T-helper 1 cell treated with Interleukin-12 subunit alpha and Interleukin-12 subunit beta and Interleukin-4 antibody, amounts not matched to agents 30 μg/mL and 1 μg/mL, for 36 hours (primary cell): ENCODE measurements around the gene ITM2A.

Experiments
- H3K27ac Mint-ChIP-seq: one replicate; pipeline ENCODE4 v1.8.0; 2021; ENCODE audit warnings: mild to moderate bottlenecking, mixed read lengths
- H3K27me3 Mint-ChIP-seq: one replicate; pipeline ENCODE4 v1.8.0; 2021; ENCODE audit warnings: low read depth, mixed read lengths
- H3K36me3 Mint-ChIP-seq: one replicate; pipeline ENCODE4 v1.8.0; 2021; ENCODE audit warnings: low read depth, mixed read lengths
- H3K4me1 Mint-ChIP-seq: one replicate; pipeline ENCODE4 v1.8.0; 2021; ENCODE audit warnings: low read depth, mixed read lengths
- H3K4me3 Mint-ChIP-seq: one replicate; pipeline ENCODE4 v1.8.0; 2021; ENCODE audit warnings: mild to moderate bottlenecking, moderate library complexity, mixed read lengths
- H3K9me3 Mint-ChIP-seq: one replicate; pipeline ENCODE4 v1.8.0; 2021; ENCODE audit warnings: mixed read lengths

The ITM2A gene

DNA sequence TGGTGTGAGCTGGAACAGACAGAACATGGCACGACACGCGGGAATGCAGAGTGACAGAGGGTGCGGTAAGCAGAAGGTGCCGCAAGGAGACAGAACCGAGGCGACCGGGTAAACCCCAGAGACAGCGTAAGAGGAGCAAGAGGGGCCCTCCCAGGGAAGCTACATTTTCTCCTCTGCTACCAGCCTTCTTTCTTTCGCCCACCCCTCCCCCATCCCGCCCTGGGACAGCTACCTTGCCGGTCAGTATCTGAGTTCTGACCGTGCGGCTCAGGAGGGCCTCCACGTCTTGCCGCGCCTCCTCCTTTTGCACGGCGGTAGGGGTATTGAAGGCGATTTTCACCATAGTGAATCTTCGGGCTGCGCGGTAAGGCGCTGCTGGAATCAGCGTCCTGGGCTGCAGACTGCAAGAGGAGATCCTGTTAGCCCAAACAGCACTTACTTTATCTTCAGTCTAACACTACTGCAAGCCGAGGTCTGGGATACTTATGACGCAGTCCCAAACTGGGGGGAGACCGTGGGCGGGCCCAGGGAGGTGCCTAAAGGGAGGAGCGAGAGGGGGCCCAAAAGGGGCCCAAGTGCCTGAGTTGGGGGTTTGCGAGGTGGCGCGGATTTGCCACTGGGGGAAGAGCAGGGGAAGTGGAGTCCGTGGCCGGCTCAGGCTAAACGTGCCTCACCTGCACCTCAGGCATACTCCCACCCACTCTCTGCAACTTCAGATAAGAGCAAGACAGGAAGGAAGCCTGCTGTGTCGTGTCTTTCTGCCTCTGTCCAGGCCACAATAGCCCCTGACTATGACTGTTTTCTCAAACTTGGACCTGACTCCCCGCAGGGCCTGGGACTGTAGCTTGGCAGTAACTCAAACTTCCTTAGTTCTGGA lies at the start of gene ITM2A:
Gene ITM2A (minus strand): TSS at position 462 of the 877 bp plus-strand sequence. CDS start 119 bp downstream, at position 343.
- no peaks in the 10 kb centered on the region for H3K27me3 Mint-ChIP-seq
- peak within 1 kb of the TSS; percentile 98 for H3K27ac Mint-ChIP-seq
- no peaks in the 10 kb centered on the region for H3K9me3 Mint-ChIP-seq
- H3K36me3 Mint-ChIP-seq = peaks cover 23% of the 10 kb centered on the region
- peak within 1 kb of the TSS; percentile 98 for H3K4me3 Mint-ChIP-seq
- peaks cover 29% of the 10 kb centered on the region for H3K4me1 Mint-ChIP-seq

DNA sequence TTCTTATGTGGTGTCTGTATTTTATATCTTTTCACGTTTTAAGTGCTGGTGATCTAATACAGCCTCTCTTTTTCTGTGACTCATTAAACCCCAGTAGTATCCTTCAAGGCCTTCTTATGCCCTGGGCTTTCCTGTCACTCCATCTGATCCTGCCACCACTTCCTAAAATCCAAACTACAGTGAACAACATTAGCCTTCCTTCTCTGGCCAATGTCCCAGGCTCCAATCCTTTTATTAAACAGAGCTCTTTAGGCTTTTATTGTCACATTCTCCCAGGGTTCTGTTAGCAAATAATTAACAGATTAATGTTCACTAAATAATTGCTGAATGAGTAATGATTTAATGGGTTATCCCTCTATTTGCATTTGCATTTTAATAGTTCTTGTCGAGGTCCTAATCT lies 47.9 kb upstream of the ITM2A start:
- Mint-ChIP-seq H3K4me1 (peaks cover 5% of the 10 kb centered on the region), H3K27me3 (no peaks in the 10 kb centered on the region), H3K36me3 (peaks cover 1% of the 10 kb centered on the region), H3K4me3 (no peak overlapping the region), H3K9me3 (peaks cover 3% of the 10 kb centered on the region), H3K27ac (no peak overlapping the region)

DNA sequence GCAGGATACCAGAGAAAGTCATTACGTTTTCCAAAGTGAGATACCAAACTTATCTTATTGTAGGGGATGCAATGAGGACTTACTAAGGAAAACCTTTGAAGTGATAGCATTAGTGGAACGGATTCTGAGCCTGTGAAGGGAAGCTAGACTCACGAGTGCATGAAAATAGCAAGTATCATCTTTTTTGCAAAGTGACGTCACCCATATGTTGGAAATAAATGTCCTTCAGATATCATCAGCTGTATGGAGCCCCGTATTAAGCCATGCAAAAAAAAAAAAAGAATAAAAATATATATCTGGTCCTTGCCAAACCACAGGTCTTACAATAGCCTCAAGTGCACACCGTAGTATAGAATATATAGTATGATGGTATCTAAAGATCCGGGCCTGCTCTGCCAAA lies 46.8 kb upstream of the ITM2A start:
- H3K27ac Mint-ChIP-seq = no peak overlapping the region
- H3K4me1 Mint-ChIP-seq = peaks cover 8% of the 10 kb centered on the region
- peaks cover 3% of the 10 kb centered on the region for H3K9me3 Mint-ChIP-seq
- no peak overlapping the region for H3K4me3 Mint-ChIP-seq
- no peaks in the 10 kb centered on the region for H3K27me3 Mint-ChIP-seq
- H3K36me3 Mint-ChIP-seq = peaks cover 1% of the 10 kb centered on the region

DNA sequence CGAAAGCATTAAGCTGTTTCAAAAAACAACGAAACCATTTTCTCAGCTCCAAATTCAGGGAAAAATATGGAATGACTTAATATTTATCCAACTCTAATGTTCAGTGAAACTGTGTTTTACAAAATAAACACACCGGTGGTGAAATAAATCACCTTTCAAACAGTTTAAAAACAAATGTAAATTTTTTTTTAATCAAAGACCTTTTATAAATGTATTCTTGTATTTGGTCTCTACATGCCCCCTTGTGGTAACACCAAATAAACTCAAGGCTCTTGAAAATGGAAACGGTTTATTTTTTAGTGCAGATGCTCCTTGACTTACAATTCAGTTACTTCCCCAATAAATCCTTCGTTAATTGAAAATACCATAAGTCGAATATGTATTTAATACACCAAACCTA lies 45.8 kb upstream of the ITM2A start:
- Mint-ChIP-seq H3K27me3 (no peaks in the 10 kb centered on the region), H3K4me3 (peak overlapping the region; percentile 69), H3K36me3 (no peaks in the 10 kb centered on the region), H3K9me3 (peaks cover under 1% of the 10 kb centered on the region), H3K4me1 (peaks cover 15% of the 10 kb centered on the region), H3K27ac (no peak overlapping the region)

DNA sequence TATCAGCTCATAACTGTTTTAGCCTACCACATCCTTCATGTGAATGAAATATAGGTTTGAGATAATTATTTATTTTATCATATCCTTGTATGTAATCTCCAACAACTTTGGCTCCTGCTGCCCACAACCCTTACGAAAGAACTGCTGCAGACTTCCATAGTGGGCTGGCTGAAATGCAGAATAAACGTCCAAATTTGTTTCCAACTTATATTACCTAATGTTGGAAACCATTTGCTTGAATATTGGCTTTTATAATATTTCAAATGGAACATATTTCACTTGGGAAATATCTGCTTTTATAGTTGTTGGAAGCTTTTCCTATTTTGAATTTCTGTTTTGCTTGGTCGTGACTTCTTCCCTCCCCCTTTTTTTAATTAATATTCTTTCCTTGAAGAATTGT lies 45.0 kb upstream of the ITM2A start:
- H3K9me3 Mint-ChIP-seq = no peaks in the 10 kb centered on the region
- no peaks in the 10 kb centered on the region for H3K27me3 Mint-ChIP-seq
- peak overlapping the region; percentile 67 for H3K4me3 Mint-ChIP-seq
- no peak overlapping the region for H3K27ac Mint-ChIP-seq
- H3K4me1 Mint-ChIP-seq = peaks cover 20% of the 10 kb centered on the region
- no peaks in the 10 kb centered on the region for H3K36me3 Mint-ChIP-seq

DNA sequence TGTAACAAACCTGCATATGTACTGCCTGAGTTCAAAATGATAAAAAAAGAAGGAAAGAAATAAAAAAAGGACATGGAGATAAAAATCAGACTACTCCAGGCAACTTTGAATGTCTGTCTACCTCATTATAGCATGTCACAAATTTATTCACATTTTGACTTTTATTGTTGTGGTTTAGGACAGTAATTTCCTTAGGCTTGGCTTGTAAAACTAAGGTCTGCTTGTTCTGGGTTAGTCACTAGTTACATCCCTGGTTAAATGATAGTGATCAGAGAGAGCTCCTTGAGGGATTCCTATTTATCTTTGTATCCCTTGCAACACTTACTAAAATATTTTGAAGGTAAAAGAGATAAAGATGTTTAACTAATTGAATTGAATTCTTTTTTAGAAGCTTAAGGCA lies 42.5 kb upstream of the ITM2A start:
- peaks cover 20% of the 10 kb centered on the region for H3K4me1 Mint-ChIP-seq
- no peaks in the 10 kb centered on the region for H3K27me3 Mint-ChIP-seq
- no peak overlapping the region for H3K4me3 Mint-ChIP-seq
- H3K9me3 Mint-ChIP-seq = no peaks in the 10 kb centered on the region
- no peak overlapping the region for H3K27ac Mint-ChIP-seq
- H3K36me3 Mint-ChIP-seq = no peaks in the 10 kb centered on the region

DNA sequence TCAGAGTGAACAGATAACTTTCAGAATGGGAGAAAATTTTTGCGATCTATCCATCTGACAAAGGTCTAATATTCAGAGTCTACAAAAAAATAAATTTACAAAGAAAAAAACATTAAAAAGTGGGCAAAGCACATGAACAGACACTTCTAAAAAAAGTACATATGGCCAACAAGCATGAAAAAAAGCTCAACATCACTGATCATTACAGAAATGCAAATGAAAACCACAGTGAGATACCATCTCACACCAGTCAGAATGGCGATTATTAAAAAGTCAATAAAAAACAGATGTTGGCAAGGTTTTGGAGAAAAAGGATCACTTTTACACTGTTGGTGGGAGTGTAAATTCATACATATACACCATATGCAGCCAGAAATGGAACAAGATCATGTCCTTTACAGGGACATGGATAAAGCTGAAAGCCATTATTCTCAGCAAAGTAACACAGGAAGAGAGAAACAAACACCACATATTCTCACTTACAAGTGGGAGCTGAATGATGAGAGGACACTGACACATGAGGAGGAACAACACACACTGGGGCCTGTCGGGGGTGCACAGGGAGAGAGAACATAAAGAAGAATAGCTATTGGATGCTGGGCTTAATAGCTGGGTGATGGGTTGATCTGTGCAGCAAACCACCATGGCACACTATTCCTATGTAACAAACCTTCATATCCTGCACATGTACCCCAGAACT lies 41.6 kb upstream of the ITM2A start:
- Mint-ChIP-seq H3K4me3 (no peak overlapping the region), H3K27ac (no peak overlapping the region), H3K36me3 (no peaks in the 10 kb centered on the region), H3K27me3 (no peaks in the 10 kb centered on the region), H3K9me3 (no peaks in the 10 kb centered on the region), H3K4me1 (peaks cover 20% of the 10 kb centered on the region)

DNA sequence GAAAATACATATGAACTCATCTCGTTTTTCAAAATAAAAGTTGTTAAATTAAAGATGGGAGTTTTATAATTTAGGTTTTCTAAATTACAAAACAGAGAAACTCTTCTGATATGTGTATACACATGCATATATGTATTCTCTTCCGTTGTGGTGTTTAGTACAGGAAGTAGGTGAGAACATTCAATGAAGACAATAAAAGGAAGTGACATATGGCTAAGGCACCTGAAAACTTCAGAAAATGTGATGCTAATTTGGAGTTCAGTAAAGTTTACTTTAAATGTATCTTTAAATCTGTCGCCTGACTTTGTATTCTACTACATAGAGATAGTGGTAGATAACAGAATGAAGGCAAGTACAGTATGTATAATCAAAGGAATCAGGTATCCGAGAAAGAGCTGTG lies 33.5 kb upstream of the ITM2A start:
- Mint-ChIP-seq H3K9me3 (peaks cover 11% of the 10 kb centered on the region), H3K27ac (no peak overlapping the region), H3K4me1 (peaks cover 3% of the 10 kb centered on the region), H3K36me3 (peaks cover 3% of the 10 kb centered on the region), H3K27me3 (no peaks in the 10 kb centered on the region), H3K4me3 (no peak overlapping the region)

DNA sequence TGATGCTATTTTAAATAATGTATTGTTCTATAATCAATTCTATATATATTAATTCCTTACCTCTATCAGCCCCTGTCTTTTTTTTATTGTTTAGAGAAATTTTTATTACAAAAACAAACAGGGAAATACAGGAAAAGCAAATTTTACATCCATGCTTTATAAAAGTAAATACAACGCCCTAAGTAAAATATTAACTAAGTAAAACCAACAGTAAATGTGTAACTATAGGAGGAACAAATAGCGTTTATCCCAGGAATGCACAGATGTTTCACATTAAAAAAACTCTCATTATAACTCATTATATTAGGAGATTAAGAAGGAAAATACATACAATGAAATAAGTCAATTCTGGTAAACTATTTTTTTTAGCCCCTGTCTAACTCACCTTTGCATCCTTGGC lies 8.2 kb upstream of the ITM2A start:
- peaks cover 10% of the 10 kb centered on the region for H3K36me3 Mint-ChIP-seq
- no peak overlapping the region for H3K4me3 Mint-ChIP-seq
- no peak overlapping the region for H3K27ac Mint-ChIP-seq
- H3K4me1 Mint-ChIP-seq = peaks cover 1% of the 10 kb centered on the region
- no peaks in the 10 kb centered on the region for H3K27me3 Mint-ChIP-seq
- H3K9me3 Mint-ChIP-seq = peaks cover 7% of the 10 kb centered on the region

DNA sequence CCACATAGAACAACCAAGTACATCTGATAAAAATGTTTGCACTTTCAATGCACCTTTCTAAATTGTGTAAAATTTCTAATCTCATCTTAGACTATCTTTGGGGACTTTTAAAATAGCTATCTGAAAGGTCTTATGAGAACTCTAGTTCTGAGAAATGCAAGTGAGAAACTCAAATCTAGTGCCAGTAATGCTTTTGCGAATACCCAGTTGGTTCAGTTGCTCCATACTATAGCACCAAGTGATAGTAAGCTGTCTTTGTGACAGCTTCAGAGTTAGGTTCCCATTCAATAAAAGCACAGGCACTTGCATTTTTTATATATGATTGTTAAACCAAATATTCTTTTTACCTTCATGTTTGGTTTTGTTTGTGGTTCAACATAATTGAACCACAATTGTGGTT lies 4.5 kb upstream of the ITM2A start:
- Mint-ChIP-seq H3K27ac (no peak overlapping the region), H3K36me3 (peaks cover 13% of the 10 kb centered on the region), H3K27me3 (no peaks in the 10 kb centered on the region), H3K4me3 (no peak overlapping the region), H3K9me3 (peaks cover 7% of the 10 kb centered on the region), H3K4me1 (peaks cover 14% of the 10 kb centered on the region)

DNA sequence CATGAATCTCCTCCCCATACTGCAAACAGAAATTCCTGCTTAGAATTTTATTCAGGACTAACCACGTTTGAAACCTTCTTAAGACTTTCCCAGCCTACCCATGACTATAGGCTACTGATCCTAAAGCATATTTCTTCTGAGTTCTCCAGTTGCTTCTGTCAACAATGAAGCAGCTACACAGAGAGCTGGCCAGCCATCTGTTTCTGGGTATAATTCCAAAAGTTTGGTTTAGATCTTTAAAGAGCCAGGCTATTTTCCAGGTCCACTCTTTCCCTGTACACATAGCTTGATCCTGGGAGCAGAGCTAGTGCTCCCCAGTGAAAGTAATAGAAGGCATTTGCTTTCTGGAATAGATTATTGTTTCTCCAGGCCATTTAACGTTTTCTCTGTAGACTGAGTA lies 4.0 kb upstream of the ITM2A start:
- Mint-ChIP-seq H3K27me3 (no peaks in the 10 kb centered on the region), H3K4me1 (peaks cover 14% of the 10 kb centered on the region), H3K36me3 (peaks cover 16% of the 10 kb centered on the region), H3K9me3 (peaks cover 7% of the 10 kb centered on the region), H3K4me3 (no peak overlapping the region), H3K27ac (no peak overlapping the region)

DNA sequence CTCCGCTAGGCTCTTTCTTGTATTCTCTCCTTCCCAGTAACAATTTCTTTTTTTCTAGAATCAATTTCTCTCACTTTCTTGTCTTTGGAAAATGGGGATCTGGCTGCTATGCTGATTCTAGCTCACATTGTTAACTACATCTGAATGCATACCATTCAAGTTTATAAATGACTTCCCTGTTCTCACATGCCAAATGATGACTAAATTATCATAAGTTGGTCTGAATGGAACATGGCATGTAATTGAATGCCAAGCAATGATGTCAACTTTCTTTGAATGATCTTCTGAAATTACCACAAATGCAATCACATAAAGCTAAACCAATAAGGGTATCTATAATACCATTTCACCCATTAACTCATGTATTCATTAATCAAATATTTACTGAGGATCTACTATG lies 2.7 kb upstream of the ITM2A start:
- Mint-ChIP-seq H3K27me3 (no peaks in the 10 kb centered on the region), H3K9me3 (peaks cover 7% of the 10 kb centered on the region)

DNA sequence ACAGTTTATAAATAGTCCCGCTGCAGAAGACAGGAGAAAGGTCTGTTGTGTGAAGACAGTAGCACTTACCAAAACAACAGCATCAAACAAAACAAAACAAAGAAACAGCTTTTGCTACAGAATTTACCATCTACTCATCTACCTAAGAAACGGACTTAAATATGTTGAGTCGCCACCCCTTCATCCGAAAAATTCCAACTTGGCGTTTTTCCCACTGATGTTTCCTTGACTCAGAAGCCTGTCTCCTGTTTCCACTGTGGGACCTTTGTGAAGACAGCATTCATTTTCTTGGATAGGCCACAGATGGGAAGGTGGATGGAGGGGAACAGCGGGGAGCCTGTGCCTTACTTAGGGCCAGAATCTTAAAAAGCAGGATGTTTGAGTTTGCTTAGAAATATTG lies 1.3 kb upstream of the ITM2A start:
- Mint-ChIP-seq H3K4me3 (peak overlapping the region; percentile 98), H3K27ac (peak overlapping the region; percentile 98)

More for the DNA sequence above, 2.7 kb upstream of the ITM2A start:
- H3K4me1 Mint-ChIP-seq = peaks cover 20% of the 10 kb centered on the region
- peaks cover 22% of the 10 kb centered on the region for H3K36me3 Mint-ChIP-seq
- no peak overlapping the region for H3K4me3 Mint-ChIP-seq
- peak overlapping the region; percentile 17 for H3K27ac Mint-ChIP-seq

DNA sequence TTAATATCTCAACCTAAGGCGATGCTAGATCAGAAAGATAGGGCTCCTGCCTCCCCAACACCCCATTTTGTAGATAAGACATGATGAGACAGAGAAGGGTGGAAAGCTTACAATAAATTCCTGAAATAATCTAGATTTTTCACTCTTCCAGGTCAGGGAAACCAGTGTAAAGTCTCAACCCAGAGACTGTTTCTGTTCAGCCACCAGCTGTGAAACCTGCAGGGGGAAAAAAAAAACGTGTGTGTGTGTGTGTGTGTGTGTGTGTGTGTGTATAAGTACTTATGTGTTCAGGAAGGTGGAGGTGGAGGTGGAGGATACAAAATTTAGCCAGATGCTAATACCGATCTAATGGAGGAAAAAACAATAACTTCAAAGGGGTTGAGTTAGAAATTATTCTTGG lies 773 bp upstream of the ITM2A start:
- peak overlapping the region; percentile 98 for H3K27ac Mint-ChIP-seq
- H3K36me3 Mint-ChIP-seq = peaks cover 18% of the 10 kb centered on the region
- H3K9me3 Mint-ChIP-seq = no peaks in the 10 kb centered on the region
- peak overlapping the region; percentile 98 for H3K4me3 Mint-ChIP-seq
- peaks cover 25% of the 10 kb centered on the region for H3K4me1 Mint-ChIP-seq
- no peaks in the 10 kb centered on the region for H3K27me3 Mint-ChIP-seq

More for the DNA sequence above, 1.3 kb upstream of the ITM2A start:
- peaks cover 17% of the 10 kb centered on the region for H3K36me3 Mint-ChIP-seq
- no peaks in the 10 kb centered on the region for H3K27me3 Mint-ChIP-seq
- H3K9me3 Mint-ChIP-seq = no peaks in the 10 kb centered on the region
- H3K4me1 Mint-ChIP-seq = peaks cover 22% of the 10 kb centered on the region

DNA sequence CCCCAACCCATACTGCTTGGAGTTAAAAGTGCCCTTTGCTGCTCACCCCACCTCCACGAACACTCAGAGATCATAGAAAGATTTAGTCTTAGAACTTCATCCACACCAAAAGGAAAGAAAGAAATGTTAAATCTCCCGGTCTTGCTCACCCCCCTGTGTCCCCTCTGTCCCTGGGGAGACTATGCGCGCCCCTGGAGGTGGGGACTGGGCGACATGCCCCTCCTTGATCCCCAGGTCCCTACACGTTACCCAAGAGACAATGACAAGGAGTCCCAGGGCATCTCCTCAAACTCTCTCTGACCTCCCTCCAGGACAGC lies 620 bp downstream of the ITM2A start:
- Mint-ChIP-seq H3K4me1 (peaks cover 33% of the 10 kb centered on the region), H3K4me3 (peak overlapping the region; percentile 98), H3K27me3 (no peaks in the 10 kb centered on the region), H3K36me3 (peaks cover 26% of the 10 kb centered on the region), H3K9me3 (no peaks in the 10 kb centered on the region), H3K27ac (peak overlapping the region; percentile 98)
